ENCODE results near the gene DIPK2B.

Gene DIPK2B

DNA sequence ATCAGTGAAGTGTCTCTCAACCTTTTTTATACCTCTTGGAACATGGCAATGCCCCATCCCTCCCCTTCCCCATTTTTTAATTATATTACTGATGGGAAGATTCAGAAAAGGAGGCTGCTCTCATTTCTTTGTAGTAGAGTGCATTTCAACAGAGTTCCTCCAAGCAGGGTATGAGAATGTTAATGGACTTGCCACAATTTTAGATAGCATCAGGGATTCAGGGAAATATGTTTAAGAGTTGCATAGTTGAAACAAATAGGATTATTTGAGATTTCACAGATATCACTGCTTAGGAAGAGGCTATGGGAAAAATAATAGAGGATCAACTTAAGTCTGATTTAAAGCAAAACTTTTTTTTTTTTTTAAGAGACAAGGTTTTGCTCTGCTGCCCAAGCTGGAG, 46.2 kb downstream of the DIPK2B start:
- DNase-seq: no peak

- no peak for DNase-seq
These were observed 46.7 kb downstream of the DIPK2B start for GRCh38 chrX:45154033-45154360.
